Superior temporal gyrus (tissue), 1 donor: Measurements from ENCODE around the gene PTPN3.

Experiments
- DNase-seq: peaks from one replicate; pipeline ENCODE4 v3.0.0-alpha.2; 2016; ENCODE audit errors: extremely low spot score

The PTPN3 gene

GRCh38 chr9:109506097-109506712, 8.1 kb upstream of the PTPN3 start:
- no peak for DNase-seq

GRCh38 chr9:109504689-109505088, 6.6 kb upstream of the PTPN3 start:
- DNase-seq: no peak

GRCh38 chr9:109500421-109500974, 2.4 kb upstream of the PTPN3 start:
- no peak for DNase-seq

DNA sequence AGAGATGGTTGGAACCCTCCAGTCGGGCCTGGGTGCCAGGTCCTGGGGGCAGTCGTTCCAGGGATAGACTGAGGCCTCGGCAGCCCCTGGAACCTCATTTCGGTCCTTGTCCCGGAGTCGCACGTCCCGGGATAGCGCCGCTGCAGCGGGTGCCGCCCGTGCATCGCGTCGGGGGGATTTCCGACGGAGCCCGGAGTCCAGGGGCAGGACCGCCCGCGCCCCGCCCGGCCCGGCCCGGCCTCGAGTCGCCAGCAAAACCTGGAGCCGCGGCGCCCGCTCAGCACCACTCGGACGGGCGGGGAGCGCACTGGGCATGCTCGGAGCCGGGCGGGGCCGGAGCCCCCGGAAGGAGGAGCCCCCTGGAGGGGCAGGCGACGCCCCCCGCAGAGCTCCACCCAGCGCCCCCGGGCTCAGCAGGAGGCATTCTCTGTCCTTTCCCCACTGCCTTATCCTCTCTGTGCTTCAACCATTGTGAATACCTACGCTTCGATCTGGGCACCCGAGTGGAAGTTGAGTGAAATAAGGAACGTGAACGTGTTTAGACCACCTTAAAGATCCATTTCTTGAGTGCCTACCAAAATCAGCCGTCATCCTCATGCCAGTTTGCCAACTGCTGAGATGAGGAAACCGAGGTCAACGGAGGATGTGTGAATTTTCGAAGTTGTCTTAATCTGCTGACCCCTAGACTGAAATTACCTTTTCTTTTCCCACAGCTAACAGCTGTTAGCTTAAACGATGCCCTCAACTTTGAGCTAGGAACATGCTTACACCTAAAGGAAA, 1.7 kb upstream of the PTPN3 start:
- DNase-seq: no peak

DNA sequence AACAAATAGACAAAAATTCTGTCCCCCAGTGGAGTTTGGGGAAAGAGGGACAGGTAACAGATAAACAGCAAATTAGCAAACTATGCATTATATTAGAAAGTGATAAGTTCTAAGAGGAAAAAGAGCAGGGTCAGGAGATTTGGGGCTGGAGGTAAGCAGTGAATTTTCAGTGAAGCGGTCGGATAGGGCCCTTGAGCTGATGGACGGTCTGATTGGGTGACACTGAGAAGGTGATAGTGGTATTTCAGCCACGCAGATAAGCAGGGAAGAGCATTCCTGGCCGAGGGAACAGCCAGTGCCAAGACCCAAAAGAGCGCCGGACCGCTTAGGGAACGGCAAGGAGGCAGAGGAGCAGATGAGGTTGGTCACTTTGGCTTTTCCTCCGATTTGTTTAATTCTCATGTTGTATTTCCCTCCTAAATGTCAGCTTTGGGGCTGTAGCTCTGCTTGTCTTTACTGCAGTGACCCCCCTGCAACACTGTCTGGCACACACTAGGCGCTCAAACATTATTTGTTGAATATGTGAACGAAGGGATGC, 1.1 kb upstream of the PTPN3 start:
- DNase-seq: no peak

DNA sequence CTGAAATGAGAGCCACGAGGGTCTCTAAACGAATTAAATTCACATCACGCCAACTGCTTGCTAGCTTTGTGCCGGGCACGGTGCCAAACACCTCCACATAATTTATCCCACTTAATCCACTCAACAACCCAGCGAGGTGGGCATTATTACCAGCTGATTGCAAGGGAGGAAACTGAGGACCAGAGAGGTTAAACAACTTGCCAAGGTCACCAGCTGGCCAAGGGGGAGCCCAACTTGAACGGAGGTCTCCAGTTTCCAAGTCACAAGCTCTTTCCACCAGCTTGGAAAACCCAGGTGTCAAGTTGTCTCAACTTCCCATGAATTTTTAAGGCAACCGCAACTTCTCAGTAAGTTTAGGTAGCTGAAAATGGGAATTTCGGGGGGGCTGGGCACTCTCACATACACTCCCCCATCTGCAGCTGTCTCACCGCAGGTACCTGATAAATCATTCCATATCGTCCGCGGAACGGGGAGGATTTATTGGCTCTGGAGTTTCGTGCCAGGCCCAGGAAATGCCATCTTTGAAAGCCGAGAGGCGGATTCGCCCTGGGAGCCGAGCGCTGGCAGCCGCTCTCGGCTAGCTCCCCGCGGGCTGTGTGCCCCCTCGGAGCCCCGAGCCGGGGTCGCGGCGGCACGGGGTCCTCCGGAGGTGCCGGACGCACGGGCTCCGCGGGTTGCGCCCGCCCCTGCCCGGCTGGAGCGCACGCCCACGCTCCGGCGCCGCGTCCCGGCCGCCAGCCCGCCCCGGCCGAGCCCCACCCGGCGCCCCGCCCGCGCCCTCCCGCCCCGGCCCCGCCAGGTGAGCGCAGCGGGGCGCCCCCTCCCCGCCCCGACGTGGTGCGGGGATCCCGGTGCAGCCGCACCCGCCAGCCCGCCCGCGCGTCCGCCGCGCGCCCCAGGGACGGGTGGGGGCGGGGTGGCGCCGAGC, 617 bp downstream of the PTPN3 start:
- no peak for DNase-seq

GRCh38 chr9:109496841-109497225, 1.3 kb downstream of the PTPN3 start:
- DNase-seq: no peak

GRCh38 chr9:109496218-109496617, 1.9 kb downstream of the PTPN3 start:
- DNase-seq: no peak

DNA sequence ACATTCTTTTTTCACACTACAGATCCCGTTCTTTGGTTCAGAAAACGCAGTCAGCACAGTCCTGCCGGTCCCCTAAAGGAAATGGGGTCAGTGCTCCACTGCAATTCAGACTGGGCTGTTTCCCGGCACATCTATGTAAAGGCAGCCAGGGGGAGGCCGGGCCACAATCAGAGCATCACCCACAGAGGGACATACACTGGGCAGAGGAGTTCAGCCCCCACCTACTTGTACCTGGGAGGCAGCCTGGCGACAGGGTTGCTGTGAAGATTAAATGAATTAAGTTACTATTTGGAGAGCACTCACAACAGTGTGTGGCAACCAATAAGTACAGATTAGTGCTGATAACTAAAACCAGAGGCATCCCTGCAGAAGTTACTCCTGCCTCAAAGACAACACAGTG, 4.5 kb downstream of the PTPN3 start:
- DNase-seq: no peak

DNA sequence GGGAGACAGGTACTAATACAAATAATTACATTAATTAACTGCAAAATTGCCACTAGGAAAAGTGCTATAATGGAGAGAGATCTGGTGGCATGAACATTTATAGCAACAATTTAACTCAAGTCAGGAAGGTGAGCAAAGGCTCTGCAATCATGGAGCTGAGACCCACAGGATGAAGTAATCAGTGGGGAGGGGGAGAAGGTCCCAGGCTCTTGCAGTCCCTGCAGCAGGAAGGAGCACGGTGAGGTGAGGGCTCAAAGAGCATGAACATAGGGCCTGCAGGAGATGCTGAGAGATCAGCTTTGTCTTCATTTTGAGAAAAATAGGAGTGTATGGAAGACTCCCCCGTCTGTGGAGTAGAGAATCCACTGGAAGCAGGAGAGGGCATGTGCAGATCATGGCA, 6.5 kb downstream of the PTPN3 start:
- no peak for DNase-seq

- DNase-seq: no peak
Observed at GRCh38 chr9:109488791-109489492, 9.2 kb downstream of the PTPN3 start.

DNA sequence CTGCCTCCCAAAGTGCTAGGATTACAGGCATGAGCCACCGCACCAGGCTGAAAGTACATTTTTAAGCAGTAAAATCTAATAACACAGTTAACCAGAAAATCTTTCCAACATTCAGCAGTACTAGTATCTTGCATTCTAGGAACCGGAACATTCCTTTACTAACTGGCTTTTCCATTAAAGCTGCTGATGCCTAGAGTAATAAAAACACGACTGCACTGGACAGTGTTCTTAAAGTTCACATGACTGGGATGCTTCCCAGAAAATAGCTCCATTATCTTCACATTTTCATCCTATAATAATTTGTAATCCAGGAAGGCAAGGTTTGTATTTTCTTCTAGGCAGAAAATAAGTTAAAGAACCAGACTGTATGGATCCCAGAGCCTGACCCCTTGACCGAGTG, 9.8 kb downstream of the PTPN3 start:
- DNase-seq: no peak

DNA sequence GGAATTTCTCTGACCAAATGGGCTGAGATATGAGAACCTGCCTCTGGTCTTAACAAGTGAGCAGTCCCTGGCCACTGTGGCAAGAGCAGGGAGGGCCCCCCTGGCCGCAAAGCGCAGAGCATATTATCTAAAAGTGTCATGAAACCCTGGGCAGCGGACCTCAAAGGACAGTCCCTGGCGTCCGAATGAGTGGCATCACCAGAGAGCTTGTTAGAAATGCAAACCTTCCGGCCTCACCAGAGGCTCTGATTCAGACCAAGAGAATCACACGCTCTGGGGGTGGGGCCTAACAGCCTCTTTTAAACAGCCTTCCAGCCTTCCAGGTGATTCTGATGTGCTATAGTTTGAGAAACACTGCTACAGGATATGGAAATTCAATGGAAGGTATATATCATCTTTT, 10.9 kb downstream of the PTPN3 start:
- DNase-seq: no peak

- no peak for DNase-seq
Observed at GRCh38 chr9:109483744-109484429, 14.2 kb downstream of the PTPN3 start.

DNA sequence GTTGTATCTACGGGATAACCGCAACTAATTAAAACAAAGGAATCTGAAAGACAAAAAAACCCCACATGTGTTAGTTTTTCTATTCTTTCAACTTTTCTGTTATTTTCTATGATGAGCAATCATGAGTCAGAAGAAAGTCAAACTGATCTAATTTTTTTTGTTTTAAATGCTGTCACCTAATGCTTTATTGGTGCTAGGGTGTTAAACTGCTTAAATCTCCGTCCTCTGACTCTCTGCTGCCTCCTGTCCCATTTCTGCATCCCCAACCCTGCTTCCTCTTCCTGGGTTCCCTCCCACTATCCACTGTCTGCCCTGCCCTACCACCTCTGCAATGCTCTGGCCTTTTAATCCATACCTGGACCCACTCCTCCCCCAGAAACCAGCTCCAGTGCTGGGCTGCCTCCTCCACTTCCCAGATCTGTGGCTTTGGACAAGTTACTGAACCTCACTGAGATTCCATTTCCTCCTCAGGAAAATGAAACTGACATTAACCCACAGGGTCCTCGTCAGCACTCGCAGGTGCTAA, 15.7 kb downstream of the PTPN3 start:
- DNase-seq: no peak

DNA sequence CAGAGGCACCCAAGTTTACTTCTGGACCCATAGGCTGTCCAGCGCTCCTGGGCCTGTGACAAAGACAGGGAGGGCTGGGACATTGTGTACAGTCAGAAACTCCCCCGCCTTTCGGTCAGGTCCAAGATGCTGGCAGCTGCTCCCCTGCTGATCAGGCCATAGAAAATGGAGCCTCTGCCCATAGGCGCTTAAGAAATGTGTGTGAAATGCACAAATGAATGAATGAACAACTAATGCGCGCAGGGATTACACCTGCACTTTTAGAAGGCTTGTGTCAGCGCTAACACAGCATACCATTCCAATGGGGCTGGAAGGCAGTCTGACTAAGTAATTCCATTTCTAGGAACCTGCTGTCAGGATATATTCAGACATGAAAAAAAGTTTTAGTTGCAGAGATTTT, 16.3 kb downstream of the PTPN3 start:
- no peak for DNase-seq

DNA sequence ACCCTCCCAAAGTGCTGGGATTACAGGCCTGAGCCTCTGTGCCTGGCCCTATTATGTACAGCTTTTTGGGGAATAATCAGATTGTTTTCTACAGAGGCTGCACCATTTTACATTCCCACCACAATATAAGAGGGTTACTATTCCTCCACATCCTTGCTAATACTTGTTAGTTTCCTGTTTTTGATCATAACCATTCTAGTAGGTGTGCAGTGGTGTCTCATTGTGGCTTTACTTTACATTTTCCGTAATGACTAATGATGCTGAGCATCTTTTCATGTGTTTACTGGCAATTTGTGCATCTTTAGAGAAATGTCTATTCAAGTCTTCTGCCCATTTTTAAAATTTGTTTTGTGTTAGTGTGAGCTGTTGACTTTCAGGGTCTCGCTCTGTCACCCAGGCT, 18.3 kb downstream of the PTPN3 start:
- DNase-seq: no peak

DNA sequence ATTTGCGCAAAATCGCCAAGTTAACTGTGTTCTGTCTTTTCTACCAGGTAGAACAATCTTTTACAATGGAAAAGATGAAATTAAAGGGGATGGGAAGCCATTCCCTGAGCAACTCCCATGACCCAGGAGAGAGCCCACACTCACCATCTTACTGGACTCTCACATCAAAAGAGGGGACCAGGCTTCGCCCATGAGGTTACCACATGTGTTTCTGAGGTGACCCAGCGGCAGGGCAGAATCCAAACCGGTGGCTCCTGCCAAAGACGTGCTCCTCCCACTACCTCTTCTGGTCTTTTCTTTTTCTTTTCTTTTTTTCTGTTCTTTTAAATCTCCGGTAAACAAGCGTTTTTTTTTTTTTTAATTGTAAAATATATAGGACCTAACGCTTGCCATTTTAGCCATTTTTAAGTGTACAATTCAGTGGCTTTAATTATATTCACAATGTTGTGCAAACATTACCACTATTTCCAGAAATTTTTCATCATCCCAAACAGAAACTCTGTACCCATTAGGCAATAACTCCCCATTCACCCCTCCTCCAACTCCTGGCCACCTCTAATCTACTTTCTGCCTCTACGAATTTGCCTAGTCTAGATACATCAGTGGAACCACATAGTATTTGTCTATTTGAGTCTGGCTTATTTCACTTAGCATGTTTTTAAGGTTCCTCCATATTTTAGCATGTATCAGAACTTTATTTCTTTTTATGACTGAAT, 19.3 kb downstream of the PTPN3 start:
- no peak for DNase-seq

DNA sequence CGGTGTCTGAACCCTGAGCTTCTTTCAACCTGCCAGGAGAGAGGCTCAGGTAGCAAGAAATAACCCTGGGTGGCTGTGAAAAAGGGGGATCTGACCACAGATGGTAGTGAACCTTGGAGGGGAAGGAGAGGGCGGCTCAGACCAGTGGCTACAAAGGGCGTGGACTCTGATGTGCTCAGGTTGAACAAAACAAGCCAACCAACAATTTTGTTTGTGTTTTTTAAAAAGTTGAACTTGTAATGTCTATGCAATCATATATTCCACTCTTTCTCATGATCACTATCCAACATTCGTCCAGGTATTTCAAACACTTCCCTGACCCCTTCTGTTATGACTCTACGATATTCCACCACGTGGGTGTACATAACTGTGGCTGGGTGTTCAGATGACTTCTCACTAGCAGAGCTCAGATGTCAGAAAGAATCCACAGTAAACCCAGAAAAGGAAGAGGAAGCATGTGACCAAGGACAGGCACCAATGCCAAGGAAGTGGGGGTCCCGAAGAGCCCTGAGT, 20.0 kb downstream of the PTPN3 start:
- no peak for DNase-seq
